HPDE6-E6E7 (cell line): Measurements from ENCODE around the gene GTF3C2.
"Not testable (repeated sequence)": the region's sequence is repeated elsewhere in the genome, so short reads cannot be mapped to it uniquely, and the experiment has no call there.

Source experiments
- DNase-seq: peaks from one replicate; pipeline ENCODE4 v3.0.0; 2011; ENCODE audit warnings: missing footprints; ENCODE audit errors: extremely low spot score

Gene GTF3C2

DNA sequence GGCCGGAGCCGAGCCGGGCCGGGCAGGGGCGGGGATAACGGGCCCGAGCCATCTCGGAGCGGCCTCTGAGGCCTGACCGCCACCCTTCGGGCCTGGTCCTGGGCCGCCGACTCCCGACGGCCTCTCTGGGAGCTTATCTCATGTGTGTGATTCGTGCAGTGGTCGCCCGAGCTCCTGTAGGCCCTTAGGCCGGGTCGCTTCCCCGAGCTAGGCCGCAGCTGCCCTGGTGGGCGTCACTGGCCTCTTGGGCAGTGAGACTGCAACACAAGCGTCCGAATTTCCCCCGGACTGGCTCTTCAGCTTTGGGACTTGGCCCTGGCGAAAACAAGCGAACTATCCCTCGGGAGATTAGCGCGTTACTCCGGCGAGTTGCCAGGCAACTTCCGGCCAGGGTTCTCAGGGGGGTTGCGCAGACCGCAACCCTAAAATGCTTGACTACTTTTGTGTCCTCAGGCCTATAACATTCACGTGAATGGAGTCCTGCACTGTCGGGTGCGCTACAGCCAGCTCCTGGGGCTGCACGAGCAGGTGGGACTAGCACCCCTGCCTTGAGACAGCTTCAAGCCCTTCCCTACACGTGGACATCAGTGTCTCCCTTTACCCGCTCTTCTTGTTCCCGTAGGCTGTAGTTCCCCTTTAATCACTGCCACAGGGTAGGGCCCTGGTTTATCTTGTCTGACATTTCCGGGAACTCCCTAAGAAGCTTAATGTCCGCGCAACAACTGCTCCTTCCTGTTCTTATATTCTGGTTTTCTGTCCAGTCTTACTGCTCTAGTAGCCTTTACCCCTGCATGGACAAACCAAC is 14.5 kb upstream of the GTF3C2 start:
- DNase-seq, result no peak

DNA sequence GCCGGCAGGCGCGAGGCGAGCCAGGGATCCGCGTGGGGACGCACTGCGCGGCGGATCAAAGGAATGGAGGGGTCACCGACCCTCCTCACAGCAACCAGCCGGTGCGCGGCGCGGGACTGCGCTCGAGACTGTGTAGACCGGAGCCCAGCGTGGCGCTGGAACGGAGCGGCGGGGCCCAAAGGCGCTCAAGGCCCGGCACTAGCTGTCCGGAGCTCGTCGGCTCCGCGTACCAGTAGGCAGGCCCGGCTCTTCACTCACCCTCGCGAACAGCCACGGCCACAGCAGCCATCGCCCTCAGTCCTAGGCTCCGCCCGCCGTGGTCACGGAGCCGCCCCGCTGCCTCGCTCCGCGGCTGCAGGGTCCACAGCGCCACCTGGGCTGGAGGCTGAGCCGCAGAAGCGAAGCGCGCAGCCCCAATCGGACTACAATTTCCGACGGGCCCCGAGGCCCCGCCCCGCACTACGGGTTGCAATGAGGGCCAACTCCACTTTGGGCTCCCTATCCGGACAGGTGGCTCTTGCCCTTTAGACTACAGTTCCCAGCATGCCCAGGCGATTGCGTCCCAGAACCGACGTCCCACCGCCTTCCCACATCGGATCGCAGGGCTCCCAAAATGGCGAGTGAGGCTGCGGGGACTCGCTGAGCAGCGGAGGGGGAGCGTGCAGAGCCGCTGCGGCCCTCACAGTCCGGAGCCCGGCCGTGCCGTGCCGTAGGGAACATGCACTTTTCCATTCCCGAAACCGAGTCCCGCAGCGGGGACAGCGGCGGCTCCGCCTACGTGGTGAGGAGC is 13.7 kb upstream of the GTF3C2 start, which contains the start of the genes EIF2B4 and SNX17:
TSS of gene EIF2B4 (minus strand) at position 313 of the 790 bp plus-strand sequence. CDS start at position 289, 24 bp downstream.
TSS of gene SNX17 (plus strand) at position 591 of the 790 bp plus-strand sequence. CDS start at position 719, 128 bp downstream.
- peak; percentile 98 for DNase-seq

DNA sequence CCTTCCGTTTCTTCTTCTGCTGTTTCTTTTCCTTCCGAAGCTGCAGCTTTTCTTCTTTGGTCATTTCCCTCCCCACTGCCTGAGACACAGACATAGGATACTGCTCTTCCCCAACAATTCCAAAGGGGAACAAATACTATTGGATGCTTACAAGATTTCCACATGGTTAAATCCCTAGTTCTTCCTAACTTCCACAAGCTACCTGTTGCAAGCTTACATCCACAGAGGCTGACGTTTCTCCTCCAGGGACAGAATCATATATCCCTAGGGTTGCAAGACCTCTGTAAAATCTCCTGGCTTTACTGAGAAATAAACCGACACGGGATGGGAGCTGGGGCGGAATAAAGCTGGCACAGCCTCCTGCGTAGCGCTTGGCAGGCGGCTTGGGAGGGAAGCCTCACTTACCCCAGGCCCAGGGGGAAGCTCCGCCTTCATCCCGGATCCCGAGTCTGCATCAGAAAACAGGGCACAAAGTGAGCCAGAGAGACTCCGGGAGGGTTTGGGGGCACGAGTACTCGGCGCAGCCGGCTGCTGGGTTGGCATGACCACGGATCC is 13.0 kb upstream of the GTF3C2 start:
- DNase-seq, result peak; percentile 68

DNA sequence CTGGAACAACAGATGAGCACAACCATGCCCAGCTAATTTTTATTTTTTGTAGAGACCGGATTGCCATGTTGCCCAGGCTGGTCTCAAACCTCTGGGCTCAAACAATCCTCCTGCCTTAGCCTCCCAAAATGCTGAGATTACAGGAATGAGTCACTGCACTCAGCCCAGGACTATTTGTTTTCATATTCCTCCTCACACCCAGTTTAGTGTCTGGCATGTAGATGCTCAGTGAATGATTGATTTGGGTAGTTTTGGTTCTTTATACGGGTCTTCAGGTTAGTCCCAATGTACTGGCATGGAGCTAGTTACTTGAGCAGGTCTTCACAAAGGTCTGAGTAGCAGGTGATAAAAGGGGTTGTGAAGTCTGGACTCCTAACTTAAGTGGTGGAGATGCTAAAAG is 7.4 kb upstream of the GTF3C2 start:
- DNase-seq, result no peak

DNA sequence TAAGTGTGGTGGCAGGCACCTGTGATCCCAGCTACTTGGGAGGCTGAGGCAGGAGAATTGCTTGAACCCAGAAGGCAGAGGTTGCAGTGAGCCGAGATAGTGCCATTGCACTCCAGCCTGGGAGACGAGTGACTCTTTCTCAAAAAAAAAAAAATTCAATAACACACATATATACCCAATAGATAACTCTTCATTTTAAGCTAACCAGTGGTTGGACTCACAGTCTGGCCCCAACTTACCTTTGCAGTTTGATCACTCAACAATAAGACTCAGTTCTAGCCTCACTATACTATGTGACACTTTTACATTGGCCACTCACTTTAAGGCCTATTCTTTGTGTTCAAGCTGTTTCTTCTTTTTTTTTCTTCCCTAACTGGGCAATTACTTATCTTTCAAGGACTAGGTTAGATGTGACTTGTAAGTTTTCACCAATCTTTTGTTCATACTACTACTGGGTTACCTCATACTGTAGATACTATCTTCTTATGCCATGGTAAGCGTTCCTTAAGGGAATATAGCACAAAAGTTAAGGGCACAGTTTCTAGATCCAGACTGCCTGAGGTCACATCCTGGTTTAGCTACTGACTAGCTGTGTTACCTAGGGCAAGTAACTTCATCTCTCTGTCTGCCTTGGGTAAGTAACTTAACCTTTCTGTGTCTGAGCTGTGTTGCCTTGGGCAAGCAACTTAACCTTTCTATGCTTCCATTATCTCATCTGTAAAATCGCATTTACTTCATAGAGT is 6.3 kb upstream of the GTF3C2 start:
- no peak for DNase-seq

DNA sequence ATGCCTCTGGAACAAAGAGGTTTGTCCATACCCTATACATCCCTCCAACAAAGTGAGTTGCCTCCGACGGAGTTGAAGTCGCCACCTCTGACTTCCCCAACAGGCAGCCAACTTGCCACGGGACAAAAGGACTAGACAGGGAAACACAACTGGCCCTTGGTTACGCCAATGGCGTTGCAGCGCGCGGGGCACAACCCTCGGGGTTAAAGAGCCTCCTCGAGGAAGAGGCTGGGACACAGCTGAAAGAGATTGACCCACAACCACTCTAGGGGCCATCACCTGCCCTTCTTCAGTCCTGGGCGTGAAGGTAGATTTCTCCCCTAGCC is 545 bp downstream of the GTF3C2 start:
- DNase-seq, result peak; percentile 33

DNA sequence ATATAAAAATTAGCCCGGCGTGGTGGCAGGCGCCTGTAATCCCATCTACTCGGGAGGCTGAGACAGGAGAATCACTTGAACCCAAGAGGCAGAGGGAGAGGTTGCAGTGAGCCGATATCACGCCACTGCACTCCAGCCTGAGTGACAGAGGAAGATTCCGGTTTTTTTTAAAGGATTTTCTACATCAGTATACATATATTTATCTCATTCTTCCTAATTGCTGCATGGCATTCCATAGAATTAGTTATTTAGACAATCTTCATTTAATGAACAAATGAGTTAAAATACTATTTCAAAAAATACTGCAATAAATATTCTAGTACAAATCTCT is 2.0 kb downstream of the GTF3C2 start:
- DNase-seq, result no peak

DNA sequence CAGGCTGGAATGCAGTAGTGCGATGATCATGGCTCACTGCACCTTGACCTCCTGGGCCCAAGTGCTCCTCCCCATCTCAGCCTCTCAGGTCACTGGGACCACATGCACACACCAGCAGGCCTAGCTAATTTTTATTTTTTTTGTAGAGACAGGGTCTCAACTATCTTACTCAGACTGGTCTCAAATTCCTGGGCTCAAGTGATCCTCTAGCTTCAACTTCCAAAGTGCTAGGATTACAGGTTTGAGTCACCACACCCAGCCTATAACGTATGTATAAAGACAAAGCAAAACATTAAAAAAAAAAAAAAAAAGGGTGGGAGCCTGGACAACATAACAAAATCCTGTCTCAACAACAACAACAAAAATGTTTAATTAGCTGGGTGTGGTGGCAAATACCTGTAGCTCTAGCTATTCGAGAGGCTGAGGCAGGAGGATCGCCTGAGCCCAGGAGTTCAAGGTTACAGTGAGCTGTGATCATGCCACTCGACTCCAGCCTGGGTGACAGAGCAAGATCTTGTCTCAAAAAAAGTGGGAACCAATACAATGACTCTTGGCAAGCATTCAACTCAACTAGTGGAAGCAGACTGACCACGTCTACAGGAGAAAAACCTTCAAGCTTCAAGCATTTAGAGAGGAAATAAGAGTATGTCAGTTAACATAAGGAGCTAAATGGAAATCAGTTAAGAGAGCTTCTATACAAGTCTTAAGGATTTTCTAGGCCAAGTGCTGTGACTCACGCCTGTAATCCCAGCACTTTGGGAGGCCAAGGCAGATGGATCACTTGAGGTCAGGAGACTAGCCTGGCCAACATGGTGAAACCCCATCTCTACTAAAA is 2.6 kb downstream of the GTF3C2 start:
- DNase-seq, result no peak

DNA sequence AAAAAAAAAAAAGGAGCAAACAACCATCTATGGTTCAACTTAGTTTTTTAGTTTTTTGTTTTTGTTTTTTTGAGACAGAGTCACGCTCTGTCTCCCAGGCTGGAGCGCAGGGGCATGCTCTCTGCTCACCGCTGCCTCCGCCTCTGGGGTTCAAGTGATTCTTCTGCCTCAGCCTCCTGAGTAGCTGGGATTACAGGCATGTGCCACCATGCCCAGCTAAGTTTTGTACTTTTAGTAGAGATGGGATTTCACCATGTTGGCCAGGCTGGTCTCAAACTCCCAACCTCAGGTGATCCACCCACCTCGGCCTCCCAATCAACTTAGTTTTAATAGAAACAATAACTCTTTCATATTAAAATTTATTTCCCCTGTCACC is 3.2 kb downstream of the GTF3C2 start:
- not testable (repeated sequence) for DNase-seq

DNA sequence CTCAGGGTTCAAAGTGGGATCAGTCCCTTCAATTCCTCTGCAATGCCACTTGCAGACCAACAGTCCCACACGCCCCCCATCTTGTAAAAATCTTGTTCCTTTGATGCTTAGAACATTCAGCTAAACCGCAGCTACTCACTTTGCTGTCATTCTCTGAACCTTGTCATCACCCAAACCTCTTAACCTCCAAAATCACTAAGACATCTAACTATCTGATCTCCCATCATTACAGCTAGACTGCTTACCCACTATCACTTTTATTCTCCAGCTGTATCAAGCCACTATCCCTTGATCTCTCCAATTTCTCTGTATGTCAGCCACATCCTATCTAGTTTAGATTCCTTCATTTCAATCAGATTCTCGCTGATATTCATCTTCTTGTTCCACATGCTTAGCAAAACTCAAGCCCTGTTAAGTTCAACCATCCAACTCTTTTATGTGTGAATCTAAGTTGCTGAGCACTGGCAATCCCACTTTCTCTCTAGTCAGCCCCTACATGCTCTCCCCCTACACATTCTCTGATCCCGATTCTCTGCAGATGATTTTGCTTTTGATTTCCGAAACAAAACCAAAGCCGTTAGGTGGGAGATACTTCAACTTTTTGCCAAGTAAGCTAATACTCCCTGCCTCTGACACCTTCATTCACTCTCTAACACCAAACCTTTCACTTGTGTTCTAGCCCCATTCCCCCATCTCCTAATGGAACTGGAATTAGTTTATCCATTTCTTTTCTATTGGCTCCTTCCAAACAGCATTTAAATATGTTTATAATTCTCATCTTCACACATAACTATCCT is 4.6 kb downstream of the GTF3C2 start:
- no peak for DNase-seq

DNA sequence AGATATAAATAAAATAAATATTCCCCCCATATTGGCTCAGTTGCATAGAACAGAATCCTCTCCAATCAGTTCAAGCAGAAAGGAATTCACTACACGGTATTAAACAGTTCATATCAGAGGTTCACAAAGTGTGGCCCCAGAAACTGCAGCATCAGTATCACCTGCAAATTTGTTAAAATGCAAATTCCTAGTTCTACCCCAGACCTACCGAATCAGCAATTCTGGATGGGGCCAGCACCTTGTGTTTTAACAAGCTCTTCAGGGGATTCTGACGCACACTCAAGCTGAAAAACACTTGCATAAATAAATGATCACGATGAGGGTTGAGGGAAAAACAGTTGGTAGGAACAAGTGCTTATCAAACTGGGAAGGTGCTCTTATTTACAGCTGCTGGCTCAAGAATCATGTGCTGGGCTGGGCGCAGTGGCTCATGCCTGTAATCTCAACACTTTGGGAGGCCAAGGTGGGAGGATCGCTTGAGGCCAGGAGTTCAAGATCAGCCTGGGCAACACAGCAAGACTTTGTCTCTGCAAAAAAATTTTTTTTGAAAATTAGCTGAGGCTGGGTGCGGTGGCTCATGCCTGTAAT is 6.4 kb downstream of the GTF3C2 start:
- no peak for DNase-seq

DNA sequence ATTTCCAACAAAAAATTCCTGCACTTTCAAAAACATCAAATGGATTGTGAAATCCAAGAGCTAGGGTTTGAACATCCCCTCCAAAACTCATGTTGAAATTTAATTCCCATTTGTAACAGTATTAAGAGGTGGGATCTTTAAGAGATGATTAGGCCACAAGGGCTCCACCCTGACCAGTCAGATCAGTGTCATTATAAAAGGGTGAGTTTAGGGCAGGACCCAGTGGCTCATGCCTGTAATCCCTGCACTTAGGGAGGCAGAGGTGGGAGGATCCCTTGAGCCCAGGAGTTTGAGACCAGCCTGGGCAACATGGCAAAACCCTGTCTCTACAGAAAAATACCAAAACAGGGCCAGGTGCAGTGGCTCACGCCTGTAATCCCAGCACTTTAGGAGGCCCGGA is 8.9 kb downstream of the GTF3C2 start:
- DNase-seq, result no peak

DNA sequence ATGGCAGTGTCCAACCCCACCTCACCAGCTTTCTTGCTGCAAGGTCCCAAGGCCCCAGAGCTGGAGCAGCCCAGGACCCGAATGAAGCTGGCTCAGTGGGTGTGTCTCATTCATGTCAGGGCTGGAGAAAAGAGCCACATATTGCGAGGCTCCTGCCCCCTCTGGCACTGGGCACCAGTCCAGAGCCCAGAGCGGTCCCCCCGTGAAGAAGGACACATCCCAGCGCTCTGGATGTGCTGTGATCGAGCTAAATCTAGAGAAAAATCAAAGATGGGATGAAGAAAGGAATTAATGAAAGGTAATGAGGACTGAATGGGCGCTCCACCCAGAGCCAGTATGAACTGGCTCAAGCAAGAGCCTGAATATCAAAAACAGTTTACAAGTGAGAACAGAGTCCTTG is 20.4 kb downstream of the GTF3C2 start:
- DNase-seq, result no peak

DNA sequence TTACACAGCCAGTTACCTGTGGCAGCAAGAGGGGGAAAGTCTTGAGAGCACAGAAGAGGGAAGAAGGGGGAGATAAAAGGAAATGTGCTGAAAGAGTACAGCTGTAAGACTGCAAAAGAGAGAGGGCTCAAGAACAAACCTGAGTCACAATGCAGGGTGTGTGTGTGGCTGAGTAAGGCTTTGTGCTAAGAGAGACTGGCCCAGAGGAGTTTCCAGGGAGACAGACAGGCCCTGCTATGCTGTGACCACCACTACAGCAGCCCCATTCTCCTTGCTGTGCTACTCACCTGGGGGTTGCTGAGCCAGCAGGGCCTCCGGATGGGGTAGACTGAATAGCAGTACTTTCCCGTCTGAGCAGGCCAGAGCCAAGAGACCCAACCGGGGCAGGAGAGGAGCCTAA is 21.3 kb downstream of the GTF3C2 start:
- no peak for DNase-seq

DNA sequence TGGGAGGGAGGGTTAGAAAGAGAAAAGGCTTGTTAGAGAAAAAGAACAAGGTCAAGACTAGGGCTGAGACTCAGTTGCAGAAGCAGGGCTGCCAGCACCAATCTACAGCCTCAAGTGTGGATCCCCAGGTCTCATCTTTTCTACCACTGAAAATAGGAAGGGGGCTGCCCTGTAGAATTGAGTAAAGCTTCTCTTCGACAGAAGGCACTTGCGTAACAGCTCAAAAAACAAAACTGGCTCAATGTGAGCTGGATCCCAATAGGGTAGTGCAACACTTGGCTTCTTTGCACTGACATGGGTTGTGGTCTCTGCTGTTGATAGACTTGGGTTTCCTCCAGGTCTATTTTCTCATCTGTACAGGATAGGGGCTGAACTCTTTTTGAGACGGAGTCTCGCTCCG is 31.8 kb downstream of the GTF3C2 start:
- no peak for DNase-seq

DNA sequence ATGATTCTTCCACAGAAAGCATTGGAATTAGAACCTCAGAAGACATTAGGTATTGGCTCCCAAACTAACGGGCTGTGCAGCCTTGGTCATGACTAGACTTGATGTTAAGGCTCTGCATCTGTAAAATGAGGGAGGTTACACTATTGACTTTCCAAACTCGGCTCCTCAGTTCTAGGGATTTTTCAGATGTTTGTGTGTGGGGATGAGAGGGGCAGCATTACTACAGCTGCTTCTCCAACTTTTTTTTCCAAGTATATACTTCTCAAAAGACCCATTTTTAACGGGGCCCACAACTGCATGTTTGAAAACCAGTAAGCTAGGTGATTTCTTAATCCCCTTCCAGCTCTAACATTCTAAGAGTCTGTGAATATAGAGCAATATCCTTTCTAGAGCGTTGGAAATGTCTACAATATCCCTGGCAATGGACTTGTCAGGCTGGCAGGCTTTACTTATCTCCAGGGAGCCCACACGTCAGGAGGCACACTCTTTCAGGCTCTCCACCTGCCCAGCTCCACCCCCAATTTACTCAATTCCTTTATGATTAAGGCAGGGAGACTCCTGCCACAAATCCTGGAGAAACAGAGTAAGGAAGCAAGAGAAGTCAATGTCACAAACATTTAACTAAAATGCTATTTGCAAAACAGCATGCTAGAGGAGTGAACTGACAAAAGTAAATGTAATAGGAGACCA is 32.8 kb downstream of the GTF3C2 start:
- DNase-seq, result no peak

DNA sequence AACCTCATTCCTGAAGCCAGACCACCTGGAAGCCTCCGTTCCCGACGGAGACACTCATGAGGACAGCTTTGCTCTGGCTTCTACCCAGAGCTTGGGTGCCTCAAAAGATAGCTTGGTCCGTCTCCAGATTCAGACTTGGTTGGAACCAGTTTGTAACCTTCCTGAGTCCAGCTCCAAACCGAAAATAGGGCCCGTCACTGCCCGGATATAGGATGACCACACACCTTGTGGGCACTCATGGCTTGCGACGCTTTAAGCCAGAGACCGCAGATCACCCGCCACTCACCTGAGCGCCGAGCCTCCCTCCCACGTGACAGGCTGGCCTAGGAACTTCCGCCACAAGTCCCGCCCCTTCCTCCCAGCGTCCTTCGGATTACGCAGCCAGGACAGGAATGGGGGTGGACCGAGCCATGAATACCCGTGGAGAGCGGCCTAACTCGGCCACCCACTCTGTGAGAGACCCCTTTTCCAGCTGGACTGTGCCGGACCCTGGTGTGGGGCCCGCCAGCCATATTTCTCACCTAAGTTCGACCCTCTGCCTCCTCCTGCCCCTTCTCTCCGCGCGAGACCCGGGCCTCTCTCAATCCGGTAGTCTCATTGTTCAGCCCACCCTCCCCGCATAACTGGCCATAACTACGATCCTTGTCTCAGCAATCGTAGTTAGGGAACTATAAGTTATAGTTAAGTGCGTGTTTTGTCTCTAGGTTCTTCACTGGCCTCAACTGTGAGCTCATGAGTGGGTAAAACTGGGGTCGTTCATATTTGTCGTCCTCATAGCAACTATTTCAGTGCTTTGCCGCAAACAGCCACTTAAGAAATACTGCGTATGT is 33.6 kb downstream of the GTF3C2 start, which contains the start of gene MPV17:
TSS of gene MPV17 (minus strand) at position 332 of the 830 bp plus-strand sequence. CDS start 580 bp downstream, outside the sequence.
- DNase-seq, result peak; percentile 97

DNA sequence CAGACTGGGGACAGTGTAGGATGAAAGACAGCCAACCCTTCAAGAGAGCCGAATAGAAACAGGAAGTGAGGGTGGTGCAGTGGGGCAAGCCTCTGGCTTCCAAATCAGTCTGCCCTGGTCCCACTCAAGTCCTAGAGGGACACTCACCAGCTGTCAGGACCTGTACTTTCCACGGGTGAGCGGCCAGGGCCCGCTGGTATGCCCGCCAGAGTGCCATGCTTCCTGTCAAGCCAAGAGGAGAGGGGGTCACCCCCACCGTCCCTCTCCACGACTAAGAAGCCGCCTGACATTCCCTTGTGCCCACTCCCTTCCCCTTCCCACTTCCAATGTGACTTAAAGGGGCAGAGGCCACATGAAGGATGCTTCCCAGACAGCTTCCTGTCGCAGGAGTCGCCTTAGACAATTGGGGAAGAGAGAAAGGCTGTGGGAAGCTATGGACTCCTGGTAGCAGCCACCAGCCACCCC is 34.2 kb downstream of the GTF3C2 start:
- DNase-seq, result no peak
